IMR-90 (cell line): Measurements from ENCODE around the gene ZNF57. TPM values are rescaled to one million over a fixed set of nuclear protein-coding genes. Genes with fewer than 3 reads are reported as not detected.

Experiments
- ATAC-seq: fragments of 200-7000 bp; cut with Tn5 transposase; 2 replicates; pipeline ENCODE4 v1.9.1; 2020; ENCODE audit warnings: low read depth, mild to moderate bottlenecking, moderate library complexity
- BruUV-seq: library from RNA; stranded (reverse); fragments of 400-500 nt; replicated peaks from 2 replicates; lab custom pipeline; 2021; lab: Mats Ljungman, UMichigan
- CTCF ChIA-PET: fragments of 300-600 bp; formaldehyde crosslinking; extraction: SDS; loops from one replicate; lab custom pipeline; 2021; ENCODE audit warnings: antibody characterized with exemption; lab: Yijun Ruan, JAX
- POLR2A ChIA-PET: fragments of 300-600 bp; sonication (Branson Sonifier 250); formaldehyde crosslinking; loops from one replicate; lab custom pipeline; 2022; ENCODE audit warnings: antibody characterized with exemption; ENCODE audit not compliant: unreplicated experiment; lab: Charles Lee
- DNase-seq: peaks from one replicate; pipeline ENCODE4 v3.0.0; 2013
- H2AFZ ChIP-seq: replicated peaks from 2 replicates; pipeline ENCODE3; 2013; ENCODE audit warnings: low read length, mild to moderate bottlenecking; ENCODE audit not compliant: poor library complexity
- H2AK5ac ChIP-seq: 2 replicates; pipeline ENCODE4 v1.6.1; 2013; ENCODE audit warnings: low read depth, low read length, inconsistent platforms
- H2AK9ac ChIP-seq: replicated peaks from 2 replicates; pipeline ENCODE3; 2013; ENCODE audit warnings: mild to moderate bottlenecking, low read depth, low read length, moderate library complexity; ENCODE audit not compliant: poor library complexity
- H2BK120ac ChIP-seq: 2 replicates; pipeline ENCODE4 v1.6.1; 2013; ENCODE audit warnings: low read depth, low read length, inconsistent platforms
- H2BK15ac ChIP-seq: 3 replicates; pipeline ENCODE4 v1.6.1; 2013; ENCODE audit warnings: low read depth, low read length, inconsistent platforms
- H2BK20ac ChIP-seq: 2 replicates; pipeline ENCODE4 v1.6.1; 2013; ENCODE audit warnings: low read depth, mild to moderate bottlenecking, inconsistent platforms, low read length, moderate library complexity
- H2BK5ac ChIP-seq: 2 replicates; pipeline ENCODE4 v1.6.1; 2013; ENCODE audit warnings: mild to moderate bottlenecking, low read depth, low read length, inconsistent platforms; ENCODE audit not compliant: poor library complexity, severe bottlenecking
- H3K14ac ChIP-seq: replicated peaks from 2 replicates; pipeline ENCODE4 v1.6.1; 2013; ENCODE audit warnings: low read depth, low read length, inconsistent platforms
- H3K18ac ChIP-seq: 2 replicates; pipeline ENCODE4 v1.6.1; 2013; ENCODE audit warnings: low read depth, low read length, control low read depth
- H3K23ac ChIP-seq: 2 replicates; pipeline ENCODE4 v1.6.1; 2013; ENCODE audit warnings: low read depth, low read length, inconsistent platforms
- H3K27ac ChIP-seq: 2 replicates; pipeline ENCODE4 v1.5.1; 2013; ENCODE audit warnings: mild to moderate bottlenecking, control low read depth, low read length; ENCODE audit not compliant: insufficient read depth
- H3K27me3 ChIP-seq: 2 replicates; pipeline ENCODE4 v1.6.1; 2013; ENCODE audit warnings: low read length; ENCODE audit not compliant: control insufficient read depth, insufficient read depth
- H3K36me3 ChIP-seq: 2 replicates; pipeline ENCODE4 v1.6.1; 2013; ENCODE audit warnings: low read length, mixed read lengths; ENCODE audit not compliant: control insufficient read depth, insufficient read depth
- H3K4ac ChIP-seq: 2 replicates; pipeline ENCODE4 v1.6.1; 2013; ENCODE audit warnings: low read depth, low read length, inconsistent platforms
- H3K4me1 ChIP-seq: 2 replicates; pipeline ENCODE4 v1.6.1; 2013; ENCODE audit warnings: low read length, mixed read lengths; ENCODE audit not compliant: control insufficient read depth, insufficient read depth
- H3K4me2 ChIP-seq: 2 replicates; pipeline ENCODE4 v1.6.1; 2013; ENCODE audit warnings: low read depth, mild to moderate bottlenecking, control low read depth, low read length, moderate library complexity
- H3K4me3 ChIP-seq: 2 replicates; pipeline ENCODE4 v1.5.1; 2013; ENCODE audit warnings: low read depth, mild to moderate bottlenecking, control low read depth, low read length, moderate library complexity; ENCODE audit not compliant: insufficient read depth
- H3K56ac ChIP-seq: 2 replicates; pipeline ENCODE4 v1.6.1; 2013; ENCODE audit warnings: low read length, inconsistent platforms; ENCODE audit not compliant: insufficient read depth; ENCODE audit errors: extremely low read depth
- H3K79me1 ChIP-seq, 2 experiments: 2 replicates each; pipeline ENCODE4 v1.6.1; 2013; ENCODE audit warnings: low read length in 2 of 2, inconsistent platforms in 1 of 2, low read depth in 1 of 2
- H3K9ac ChIP-seq: 2 replicates; pipeline ENCODE4 v1.6.1; 2013; ENCODE audit warnings: low read depth, low read length, control low read depth
- H3K9me1 ChIP-seq: 2 replicates; pipeline ENCODE4 v1.6.1; 2013; ENCODE audit warnings: low read length, inconsistent platforms; ENCODE audit not compliant: insufficient read depth
- H3K9me3 ChIP-seq: 2 replicates; pipeline ENCODE4 v1.6.1; 2013; ENCODE audit warnings: low read length; ENCODE audit not compliant: control insufficient read depth, insufficient read depth
- H4K20me1 ChIP-seq: 2 replicates; pipeline ENCODE4 v1.6.1; 2013; ENCODE audit warnings: low read length, inconsistent platforms; ENCODE audit not compliant: insufficient read depth
- H4K5ac ChIP-seq: 2 replicates; pipeline ENCODE4 v1.6.1; 2013; ENCODE audit warnings: mild to moderate bottlenecking, low read depth, low read length, control low read depth
- H4K8ac ChIP-seq, 2 experiments: 2 replicates each; pipeline ENCODE4 v1.6.1; 2013; ENCODE audit warnings: low read depth in 2 of 2, low read length in 2 of 2, control low read depth in 1 of 2, inconsistent platforms in 1 of 2
- H4K91ac ChIP-seq: 2 replicates; pipeline ENCODE4 v1.6.1; 2013; ENCODE audit warnings: low read depth, low read length, inconsistent platforms; ENCODE audit not compliant: insufficient read depth
- BHLHE40 ChIP-seq: fragments of 150-350 bp; IDR thresholded peaks from 2 replicates; pipeline ENCODE4 v1.6.1; 2016; ENCODE audit warnings: mild to moderate bottlenecking, low read depth, low read length
- NFE2L2 ChIP-seq: fragments of 150-350 bp; IDR thresholded peaks from 2 replicates; pipeline ENCODE4 v1.6.1; 2016; ENCODE audit warnings: low read depth, mild to moderate bottlenecking, low read length
- RCOR1 ChIP-seq: IDR thresholded peaks from 2 replicates; pipeline ENCODE4 v1.6.1; 2012; ENCODE audit warnings: mild to moderate bottlenecking, low read length, improper control_type of control experiment; ENCODE audit not compliant: insufficient replicate concordance
- RFX5 ChIP-seq: IDR thresholded peaks from 2 replicates; pipeline ENCODE4 v1.8.0; 2012; ENCODE audit warnings: low read depth, mild to moderate bottlenecking, low read length, moderate library complexity
- WGBS, 2 experiments: methylation state at CpG; one replicate each; pipeline versions ENCODE4 v1.1.5 to v1.1.7; 2013; ENCODE audit warnings: missing lambda C conversion rate in 2 of 2; ENCODE audit not compliant: insufficient read length in 1 of 2; ENCODE audit errors: extremely low coverage in 2 of 2; 5-methylcytosine and 5-hydroxymethylcytosine counted together
- dilution Hi-C: fragments of 300-500 bp; cut with HindIII; formaldehyde crosslinking; loops from one replicate; pipeline ENCODE4 v1.14.3; 2018; ENCODE audit warnings: low sequenced_read_pairs; ENCODE audit not compliant: unreplicated experiment
- in situ Hi-C: fragments of 300-500 bp; cut with MboI; formaldehyde crosslinking; loops from 3 replicates; pipeline ENCODE4 v1.14.3; 2019; ENCODE audit warnings: low sequenced_read_pairs, inconsistent platforms, mixed read lengths
- intact Hi-C: fragments of 100-400 bp; cut with micrococcal nuclease; formaldehyde crosslinking; loops from 2 replicates; pipeline ENCODE4 v1.10.0; 2022
- polyA plus RNA-seq, 3 experiments: library from polyadenylated mRNA; depleted of rRNA; stranded (reverse); fragments of >200 nt; gene quantifications; 2 replicates each; pipeline ENCODE4 v1.2.3, GENCODE V29; 2012; ENCODE audit warnings: low replicate concordance in 1 of 3
- total RNA-seq: library from RNA; depleted of rRNA; stranded (reverse); fragments of >200 nt; gene quantifications from 2 replicates; pipeline ENCODE4 v1.2.3, GENCODE V29; 2012
- TF ChIP-seq, protein P1 (sequence below): fragments of 150-350 bp; IDR thresholded peaks from 2 replicates; pipeline ENCODE4 v1.6.1; 2016; ENCODE audit warnings: low read depth, mild to moderate bottlenecking, low read length, moderate library complexity, borderline replicate concordance

Gene ZNF57
- total and polyA plus RNA-seq, 2 of the 4 experiments (the other 2 are of a cell fraction) = 2.2 to 8.6 TPM

GRCh38 chr19:2926341-2927031 lies 25.8 kb downstream of the ZNF57 start:
- intact Hi-C loops = no loop called here
- ChIA-PET CTCF (no interaction called here), POLR2A (no interaction called here)
- no peak overlapping the region for H4K91ac ChIP-seq
- H3K14ac ChIP-seq = no peak overlapping the region
- in situ Hi-C loops = no loop called here
- H3K9me1 ChIP-seq = no peaks in the 10 kb centered on the region
- no peak overlapping the region for H4K8ac ChIP-seq
- H3K23ac ChIP-seq = no peak overlapping the region
- H4K5ac ChIP-seq = no peak overlapping the region
- no peak overlapping the region for H2AK9ac ChIP-seq
- no peaks in the 10 kb centered on the region for H3K79me1 ChIP-seq
- no peak overlapping the region for H3K56ac ChIP-seq
- no peak overlapping the region for H2AFZ ChIP-seq
- no peak overlapping the region for H2BK15ac ChIP-seq
- 0 out of 2 replicates have a peak, but pooled peaks cover 3% of the 10 kb centered on the region for H3K36me3 ChIP-seq
- no peak overlapping the region for H3K18ac ChIP-seq
- H3K4ac ChIP-seq = no peak overlapping the region
- ATAC-seq (no peak), DNase-seq (no peak)
- H3K27ac ChIP-seq = no peak overlapping the region
- H4K20me1 ChIP-seq = no peaks in the 10 kb centered on the region
- H3K27me3 ChIP-seq = no peaks in the 10 kb centered on the region
- dilution Hi-C loops = no loop called here
- H2BK5ac ChIP-seq = no peak overlapping the region
- no peak overlapping the region for H2BK20ac ChIP-seq
- peaks cover 9% of the 10 kb centered on the region for H3K9me3 ChIP-seq
- BruUV-seq = no TSS peak
- H2AK5ac ChIP-seq = no peak overlapping the region
- H3K4me1 ChIP-seq = no peaks in the 10 kb centered on the region; the same call in 1 of the 2 replicates
- H2BK120ac ChIP-seq = no peak overlapping the region
- no peak overlapping the region for H3K9ac ChIP-seq
- TF ChIP-seq, protein P1, sequence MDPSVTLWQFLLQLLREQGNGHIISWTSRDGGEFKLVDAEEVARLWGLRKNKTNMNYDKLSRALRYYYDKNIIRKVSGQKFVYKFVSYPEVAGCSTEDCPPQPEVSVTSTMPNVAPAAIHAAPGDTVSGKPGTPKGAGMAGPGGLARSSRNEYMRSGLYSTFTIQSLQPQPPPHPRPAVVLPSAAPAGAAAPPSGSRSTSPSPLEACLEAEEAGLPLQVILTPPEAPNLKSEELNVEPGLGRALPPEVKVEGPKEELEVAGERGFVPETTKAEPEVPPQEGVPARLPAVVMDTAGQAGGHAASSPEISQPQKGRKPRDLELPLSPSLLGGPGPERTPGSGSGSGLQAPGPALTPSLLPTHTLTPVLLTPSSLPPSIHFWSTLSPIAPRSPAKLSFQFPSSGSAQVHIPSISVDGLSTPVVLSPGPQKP = no peak
- TF ChIP-seq RFX5 (no peak), NFE2L2 (no peak), BHLHE40 (no peak), RCOR1 (no peak)
- H3K4me3 ChIP-seq = no peak overlapping the region
- no peak overlapping the region for H3K4me2 ChIP-seq
- 88% methylated on average over 28 of the region's 53 CpGs; no CpG with 5 or more reads in 1 of the 2 experiments for WGBS, 2 experiments
